KOPT-K1 (cell line): ENCODE results near the gene CDRT4.
"Not testable (repeated sequence)": the region's sequence is repeated elsewhere in the genome, so short reads cannot be mapped to it uniquely, and the experiment has no call there.

Experiments used
- H3K27ac ChIP-seq: fragments of 200-600 bp; sonication (generic); 2 replicates; pipeline ENCODE4 v1.5.1; 2016; ENCODE audit warnings: antibody characterized with exemption, mild to moderate bottlenecking, low read depth, low read length; ENCODE audit not compliant: poor library complexity, severe bottlenecking
- H3K36me3 ChIP-seq: fragments of 200-600 bp; sonication (generic); 2 replicates; pipeline ENCODE4 v1.5.1; 2017; ENCODE audit warnings: antibody characterized with exemption, mild to moderate bottlenecking, low read length, moderate library complexity; ENCODE audit not compliant: insufficient read depth
- H3K9me3 ChIP-seq: fragments of 200-600 bp; sonication (generic); 2 replicates; pipeline ENCODE4 v1.5.1; 2017; ENCODE audit warnings: antibody characterized with exemption, low read length, mild to moderate bottlenecking; ENCODE audit not compliant: insufficient read depth, poor library complexity, severe bottlenecking

CDRT4 gene

GRCh38 chr17:15454346-15454745 lies 13.1 kb downstream of the CDRT4 start:
- Histone ChIP-seq H3K9me3 (peaks cover 12% of the 10 kb centered on the region), H3K27ac (no peak overlapping the region), H3K36me3 (peaks cover 25% of the 10 kb centered on the region; the same call in 1 of the 2 replicates)

DNA sequence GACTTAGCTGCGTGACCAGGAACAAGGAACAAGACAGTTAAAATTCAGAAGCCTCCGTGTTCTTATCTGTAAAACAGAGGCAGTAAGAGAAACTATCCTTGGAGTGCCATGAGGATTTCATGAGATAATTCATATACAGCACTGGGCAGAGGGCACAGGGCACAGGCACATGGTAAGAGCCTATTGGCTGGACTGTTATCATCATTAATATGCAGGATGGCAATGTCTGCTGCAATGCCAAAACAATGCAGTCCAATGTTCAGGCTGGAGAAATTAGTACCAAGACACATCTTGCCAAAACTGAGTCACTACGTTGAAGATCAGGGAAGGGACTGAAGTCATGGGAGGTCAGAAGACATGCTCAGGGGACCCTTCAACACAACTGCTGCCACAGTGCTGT lies 13.6 kb downstream of the CDRT4 start:
- peaks cover 25% of the 10 kb centered on the region; the same call in 1 of the 2 replicates for H3K36me3 ChIP-seq
- H3K27ac ChIP-seq, result no peak overlapping the region
- peaks cover 12% of the 10 kb centered on the region for H3K9me3 ChIP-seq

DNA sequence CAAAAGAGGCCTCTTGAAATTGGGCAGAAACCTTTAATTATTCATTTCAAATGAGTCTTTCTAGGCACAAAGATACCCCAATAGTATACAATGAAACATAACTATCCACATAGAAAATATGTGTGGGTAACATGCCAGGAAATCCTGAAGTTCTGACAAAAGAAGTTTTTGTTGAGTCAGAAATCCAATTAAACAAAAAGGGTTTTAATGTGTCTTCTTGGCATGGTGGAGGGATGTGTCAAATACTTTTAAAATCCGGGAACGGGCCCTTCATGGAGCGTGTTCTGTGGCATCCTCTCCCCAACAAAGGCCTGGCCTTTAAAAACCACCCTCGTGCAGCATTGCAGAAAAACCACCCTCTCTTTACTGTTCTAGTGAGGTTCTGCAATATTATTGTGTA lies 14.2 kb downstream of the CDRT4 start:
- peaks cover 12% of the 10 kb centered on the region for H3K9me3 ChIP-seq
- peaks cover 25% of the 10 kb centered on the region; the same call in 1 of the 2 replicates for H3K36me3 ChIP-seq
- H3K27ac ChIP-seq, result no peak overlapping the region

DNA sequence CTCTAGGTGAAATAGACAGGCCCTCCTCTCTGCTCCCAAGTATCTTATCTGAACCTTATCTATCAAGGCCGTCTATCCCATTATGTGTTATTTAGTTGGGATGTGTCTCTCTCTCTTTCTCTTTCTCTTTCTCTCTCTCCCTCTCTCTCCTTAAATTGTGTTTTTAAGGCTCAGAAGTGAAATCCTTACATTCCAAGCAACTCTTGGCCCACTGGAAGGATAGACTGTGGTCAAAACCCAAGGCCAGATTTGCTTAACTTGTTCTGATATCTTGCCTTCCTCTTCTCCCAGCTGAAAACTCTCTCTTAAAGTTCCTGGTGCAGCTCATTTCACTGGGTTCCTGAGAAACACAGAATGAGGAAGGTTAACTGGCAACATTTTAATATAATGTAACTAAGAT lies 14.7 kb downstream of the CDRT4 start:
- no peak overlapping the region for H3K27ac ChIP-seq
- H3K36me3 ChIP-seq, result peaks cover 25% of the 10 kb centered on the region; the same call in 1 of the 2 replicates
- H3K9me3 ChIP-seq, result peaks cover 12% of the 10 kb centered on the region

DNA sequence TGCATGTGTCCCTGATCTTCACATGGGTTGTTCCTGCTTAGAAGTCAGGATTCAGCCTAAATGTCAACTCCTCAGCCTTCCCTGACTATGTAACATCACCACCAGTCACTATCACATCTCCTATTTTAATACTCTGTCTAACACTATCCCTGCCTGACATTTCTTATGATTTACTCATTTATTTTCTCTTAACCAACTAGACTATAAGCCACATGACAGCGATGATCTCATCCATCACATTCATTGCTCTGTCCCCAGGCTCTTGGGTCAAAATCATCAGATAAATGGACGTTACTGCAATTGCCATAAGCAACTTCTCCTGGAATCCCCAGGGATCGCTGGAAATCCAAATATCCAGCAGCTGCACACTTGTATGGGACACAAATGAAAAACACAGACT lies 15.7 kb downstream of the CDRT4 start:
- H3K36me3 ChIP-seq, result peaks cover 25% of the 10 kb centered on the region; the same call in 1 of the 2 replicates
- H3K27ac ChIP-seq, result no peak overlapping the region
- peaks cover 12% of the 10 kb centered on the region for H3K9me3 ChIP-seq

DNA sequence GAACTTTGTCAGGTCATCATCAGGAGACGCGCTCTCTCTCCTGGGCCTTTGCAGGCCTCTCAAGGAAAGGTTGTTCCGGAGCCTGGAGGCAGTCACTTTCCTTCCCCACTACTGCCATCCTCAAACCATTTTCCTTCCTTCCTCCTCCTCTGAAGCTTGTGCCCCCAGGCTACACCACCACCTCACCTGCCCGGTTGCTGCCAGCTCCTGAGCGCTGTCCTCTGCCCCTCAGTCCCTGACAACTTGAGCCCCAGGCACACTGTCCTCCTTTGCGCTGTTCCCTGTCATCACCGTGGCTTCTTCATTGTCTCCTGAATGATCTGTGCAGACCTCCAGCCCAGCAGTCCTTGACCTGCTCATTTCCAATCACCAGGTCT lies 18.9 kb downstream of the CDRT4 start:
- no peak overlapping the region for H3K27ac ChIP-seq
- H3K36me3 ChIP-seq, result peaks cover 15% of the 10 kb centered on the region; the same call in 1 of the 2 replicates
- H3K9me3 ChIP-seq, result no peaks in the 10 kb centered on the region

DNA sequence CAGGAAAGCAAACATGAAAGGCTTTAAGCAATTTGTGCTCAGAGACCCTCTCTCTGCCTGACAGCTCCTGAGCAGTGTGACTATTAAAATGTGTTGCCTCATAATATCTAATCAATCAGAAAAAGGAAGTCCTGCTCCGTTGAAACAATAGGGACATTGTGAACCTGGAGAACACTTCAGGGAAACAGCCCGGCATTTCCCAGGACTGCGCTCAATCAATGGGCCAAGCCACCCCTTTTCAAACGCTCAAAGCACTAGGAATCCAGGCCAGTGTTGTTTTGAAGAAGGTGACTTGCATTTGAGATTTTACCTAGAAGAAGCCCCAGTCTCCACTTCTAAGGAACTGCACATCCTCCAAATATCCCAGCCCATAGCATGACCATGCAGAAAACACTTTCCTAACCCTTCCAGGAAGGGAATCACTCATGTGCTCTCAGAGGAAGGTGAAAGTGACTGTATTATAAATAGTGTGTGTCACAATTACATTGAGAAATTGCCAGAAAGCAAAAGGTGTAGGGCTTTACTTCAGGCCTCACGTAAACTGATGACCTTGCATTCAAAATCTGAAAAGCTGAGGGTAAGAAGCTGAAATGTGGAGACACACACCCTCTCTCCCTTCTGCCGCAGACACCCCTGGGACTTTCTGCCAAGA lies 19.4 kb downstream of the CDRT4 start:
- H3K36me3 ChIP-seq, result peaks cover 15% of the 10 kb centered on the region; the same call in 1 of the 2 replicates
- H3K27ac ChIP-seq, result no peak overlapping the region

DNA sequence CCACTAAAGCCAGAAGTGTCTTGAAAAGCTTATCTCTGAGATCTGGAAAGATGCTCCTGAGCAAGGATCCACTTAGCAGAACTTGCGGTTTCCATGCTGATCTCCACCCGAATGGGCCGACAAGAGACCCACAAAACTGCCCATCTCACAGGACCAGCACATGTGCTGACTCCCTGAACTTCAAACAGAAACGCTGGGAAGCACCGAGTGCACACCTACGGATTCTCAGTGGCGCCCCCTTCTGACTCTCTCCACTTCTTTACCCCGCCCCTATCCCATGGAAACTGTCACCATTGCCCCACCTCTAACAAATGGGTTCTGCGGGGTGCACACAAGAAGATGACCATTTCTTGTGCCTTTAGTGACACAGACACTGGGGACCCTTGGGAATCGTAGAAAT lies 21.4 kb downstream of the CDRT4 start:
- no peaks in the 10 kb centered on the region for H3K36me3 ChIP-seq
- no peaks in the 10 kb centered on the region for H3K9me3 ChIP-seq
- no peak overlapping the region for H3K27ac ChIP-seq

More for the DNA sequence above, 19.4 kb downstream of the CDRT4 start:
- H3K9me3 ChIP-seq, result no peaks in the 10 kb centered on the region

- no peaks in the 10 kb centered on the region for H3K9me3 ChIP-seq
- H3K36me3 ChIP-seq, result no peaks in the 10 kb centered on the region
- H3K27ac ChIP-seq, result no peak overlapping the region
Observed at GRCh38 chr17:15444805-15445204, 22.6 kb downstream of the CDRT4 start.

GRCh38 chr17:15442311-15443180 lies 24.9 kb downstream of the CDRT4 start:
- Histone ChIP-seq H3K27ac (no peak overlapping the region), H3K36me3 (peaks cover 6% of the 10 kb centered on the region; the same call in 1 of the 2 replicates), H3K9me3 (no peaks in the 10 kb centered on the region)

DNA sequence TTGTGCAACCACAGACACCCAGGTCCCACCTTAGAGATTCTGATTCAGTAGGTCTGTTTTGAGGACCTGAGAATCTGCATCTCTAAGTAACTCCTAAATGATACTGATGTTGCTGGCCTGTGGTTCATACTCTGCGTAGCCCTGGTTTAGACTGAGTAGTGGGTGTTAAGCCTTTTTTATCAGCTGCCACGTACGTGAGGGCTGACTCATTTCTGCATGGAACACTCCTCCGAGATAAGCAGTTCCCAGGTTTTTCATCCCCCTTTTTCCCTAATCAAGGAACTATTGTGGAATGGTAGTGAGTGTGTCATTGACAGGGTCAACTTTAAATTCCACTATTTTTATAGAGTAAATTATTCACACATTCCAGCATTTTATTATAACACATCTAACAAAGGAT lies 26.1 kb downstream of the CDRT4 start:
- Histone ChIP-seq H3K27ac (no peak overlapping the region), H3K9me3 (peaks cover 5% of the 10 kb centered on the region)

DNA sequence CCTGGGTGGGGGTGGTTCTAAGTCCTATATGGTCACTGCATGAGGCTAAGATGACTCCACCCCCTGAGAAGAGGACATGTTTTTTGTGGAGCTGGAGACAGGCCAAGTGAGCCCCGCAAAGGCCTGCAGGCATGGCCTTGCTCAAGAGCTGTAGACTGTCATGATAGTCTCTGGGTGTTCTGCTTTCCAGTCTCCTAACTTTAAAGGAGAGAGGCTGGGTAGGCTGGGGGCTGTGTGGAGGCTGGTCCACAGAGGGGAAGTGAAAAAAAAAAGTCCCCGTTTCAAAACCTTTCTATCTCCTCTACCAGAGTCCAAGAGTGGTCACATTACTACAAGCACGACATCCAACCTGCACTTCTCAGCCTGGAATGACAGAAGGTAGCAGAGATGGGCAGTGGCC lies 27.1 kb downstream of the CDRT4 start:
- Histone ChIP-seq H3K9me3 (peaks cover 5% of the 10 kb centered on the region), H3K27ac (no peak overlapping the region), H3K36me3 (peaks cover 14% of the 10 kb centered on the region)

More for the DNA sequence above, 26.1 kb downstream of the CDRT4 start:
- peaks cover 14% of the 10 kb centered on the region for H3K36me3 ChIP-seq

GRCh38 chr17:15439205-15439985 lies 28.0 kb downstream of the CDRT4 start:
- H3K36me3 ChIP-seq, result peaks cover 14% of the 10 kb centered on the region
- H3K9me3 ChIP-seq, H3K27ac ChIP-seq: not testable (repeated sequence)

DNA sequence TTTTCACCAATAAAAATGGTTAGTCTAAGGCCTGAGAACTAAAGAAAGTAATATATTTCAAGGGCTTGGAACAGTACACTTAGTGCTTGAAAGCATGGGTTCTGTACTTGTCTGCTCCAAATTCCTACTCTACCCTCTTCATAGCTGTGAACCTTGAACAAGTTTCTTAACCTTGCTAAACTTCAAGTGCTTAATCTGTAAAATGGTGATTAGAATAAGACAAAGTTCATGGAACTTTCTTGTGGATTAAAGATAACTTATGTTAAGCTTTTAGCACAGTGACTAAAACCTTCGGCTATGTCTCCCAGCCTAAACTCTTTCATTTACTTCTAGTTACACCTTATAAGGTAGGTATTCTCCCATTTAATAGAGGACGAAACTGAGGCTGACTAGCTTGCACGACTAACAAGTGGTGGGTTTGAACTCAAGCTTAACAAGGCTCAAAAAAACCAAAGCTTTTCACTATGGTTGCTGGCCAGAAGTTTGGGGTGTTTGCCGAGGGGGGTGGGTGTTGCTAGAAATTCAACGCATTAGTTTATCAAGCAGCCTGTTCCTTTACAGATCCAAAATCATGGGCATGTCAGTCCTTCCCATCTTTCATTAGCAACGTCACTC lies 28.8 kb downstream of the CDRT4 start:
- peaks cover 14% of the 10 kb centered on the region for H3K36me3 ChIP-seq
- peaks cover 5% of the 10 kb centered on the region for H3K9me3 ChIP-seq
- H3K27ac ChIP-seq, result no peak overlapping the region

DNA sequence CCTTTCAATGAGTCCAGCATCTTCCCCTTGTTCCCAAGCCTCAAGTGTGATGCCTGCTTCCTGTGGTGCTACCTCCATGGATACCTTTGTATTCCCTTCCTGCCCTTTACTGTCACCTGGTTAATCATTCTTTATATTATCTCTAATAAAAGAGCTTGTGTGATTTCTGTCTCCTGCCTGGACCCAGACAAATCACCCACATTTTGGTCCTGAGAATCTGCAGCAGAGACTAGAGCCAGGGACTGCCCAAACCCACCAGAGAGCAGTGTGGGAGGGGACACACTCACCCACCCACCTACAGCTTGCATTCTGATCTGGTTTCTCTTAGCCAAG lies 30.2 kb downstream of the CDRT4 start:
- Histone ChIP-seq H3K27ac (no peak overlapping the region), H3K36me3 (peaks cover 14% of the 10 kb centered on the region), H3K9me3 (peaks cover 5% of the 10 kb centered on the region)
